Measurements from ENCODE around the gene EIF1B. TPM values are rescaled to one million over a fixed set of nuclear protein-coding genes. Genes with fewer than 3 reads are reported as not detected.

Gene EIF1B
- total and polyA plus RNA-seq, 2 donors from 2014 or later, result 48.3 to 97.8 TPM

DNA sequence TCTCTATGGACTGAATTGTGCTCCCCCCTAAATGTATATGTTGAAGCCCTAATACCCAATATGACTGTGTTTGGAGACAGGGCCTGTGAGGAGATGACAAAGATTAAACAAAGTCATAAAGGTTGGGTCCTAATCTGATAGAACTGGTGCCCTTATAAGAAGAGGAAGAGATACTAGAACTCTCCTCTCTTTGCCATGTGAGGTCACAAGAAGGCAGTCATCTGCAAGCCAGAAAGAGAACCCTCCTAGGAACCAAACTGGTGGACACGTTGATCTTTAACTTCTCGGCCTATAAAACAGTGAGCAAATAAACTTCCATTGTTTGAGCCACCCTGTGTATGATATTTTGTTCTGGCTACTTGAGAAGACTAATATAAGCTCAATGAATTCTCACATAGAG, 45.9 kb downstream of the EIF1B start:
- Histone ChIP-seq H3K27me3 (ENCODE audit: control insufficient read depth, insufficient read depth, low read length) (no peaks in the 10 kb centered on the region), H3K36me3 (ENCODE audit: control insufficient read depth in 2 of 3, insufficient read depth in 3 of 3, low read length in 3 of 3) (no peaks in the 10 kb centered on the region), H3K4me1 (ENCODE audit: control insufficient read depth in 2 of 3, insufficient read depth in 2 of 3, low read depth in 1 of 3, low read length in 3 of 3) (no peaks in the 10 kb centered on the region), H3K27ac (ENCODE audit: low read depth in 2 of 2, low read length in 2 of 2) (no peak overlapping the region), H3K9ac (ENCODE audit: low read length in 3 of 3) (no peak overlapping the region), H3K4me3 (ENCODE audit: low read length in 3 of 3) (no peak overlapping the region), H3K9me3 (ENCODE audit: control insufficient read depth in 2 of 3, insufficient read depth in 1 of 3, low read length in 3 of 3) (peaks cover 0 to 4% (median 0%) of the 10 kb centered on the region in 3 donors)
- intact Hi-C loops (cut with DNase I), result no loop called here
- FAIRE-seq (no peak), DNase-seq (no peak)
- TF ChIP-seq, protein P1, sequence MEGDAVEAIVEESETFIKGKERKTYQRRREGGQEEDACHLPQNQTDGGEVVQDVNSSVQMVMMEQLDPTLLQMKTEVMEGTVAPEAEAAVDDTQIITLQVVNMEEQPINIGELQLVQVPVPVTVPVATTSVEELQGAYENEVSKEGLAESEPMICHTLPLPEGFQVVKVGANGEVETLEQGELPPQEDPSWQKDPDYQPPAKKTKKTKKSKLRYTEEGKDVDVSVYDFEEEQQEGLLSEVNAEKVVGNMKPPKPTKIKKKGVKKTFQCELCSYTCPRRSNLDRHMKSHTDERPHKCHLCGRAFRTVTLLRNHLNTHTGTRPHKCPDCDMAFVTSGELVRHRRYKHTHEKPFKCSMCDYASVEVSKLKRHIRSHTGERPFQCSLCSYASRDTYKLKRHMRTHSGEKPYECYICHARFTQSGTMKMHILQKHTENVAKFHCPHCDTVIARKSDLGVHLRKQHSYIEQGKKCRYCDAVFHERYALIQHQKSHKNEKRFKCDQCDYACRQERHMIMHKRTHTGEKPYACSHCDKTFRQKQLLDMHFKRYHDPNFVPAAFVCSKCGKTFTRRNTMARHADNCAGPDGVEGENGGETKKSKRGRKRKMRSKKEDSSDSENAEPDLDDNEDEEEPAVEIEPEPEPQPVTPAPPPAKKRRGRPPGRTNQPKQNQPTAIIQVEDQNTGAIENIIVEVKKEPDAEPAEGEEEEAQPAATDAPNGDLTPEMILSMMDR (IDR thresholded peaks at IDR 0.05; ENCODE audit: borderline replicate concordance, extremely low read depth, insufficient read depth), result no peak

DNA sequence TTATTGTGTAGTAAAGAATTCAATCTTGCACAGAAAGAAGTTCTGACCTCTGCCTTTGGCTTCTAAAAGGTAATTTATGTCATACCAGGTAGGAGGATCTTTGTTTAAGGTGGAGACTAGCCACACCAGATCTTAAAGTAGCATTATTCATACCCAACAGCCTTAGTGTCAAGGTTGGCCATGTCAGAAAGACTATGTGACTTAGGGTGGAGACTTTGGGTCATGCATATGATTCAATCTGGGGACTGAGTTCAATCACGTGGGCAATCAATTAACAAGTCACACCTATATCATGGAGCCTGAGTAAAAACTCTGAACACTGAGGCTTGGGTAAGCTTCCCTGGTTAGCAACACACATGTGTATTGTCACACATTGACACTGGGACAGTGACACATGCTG, 48.9 kb downstream of the EIF1B start:
- DNase-seq (no peak), FAIRE-seq (no peak)
- TF ChIP-seq, protein P1 (IDR thresholded peaks at IDR 0.05; ENCODE audit: borderline replicate concordance, extremely low read depth, insufficient read depth), result no peak
- no peak overlapping the region for H3K9ac ChIP-seq (ENCODE audit: low read length in 3 of 3)
- H3K27ac ChIP-seq (ENCODE audit: low read depth in 2 of 2, low read length in 2 of 2), result no peak overlapping the region
- H3K27me3 ChIP-seq (ENCODE audit: control insufficient read depth, insufficient read depth, low read length), result no peaks in the 10 kb centered on the region
- no peaks in the 10 kb centered on the region for H3K36me3 ChIP-seq (ENCODE audit: control insufficient read depth in 2 of 3, insufficient read depth in 3 of 3, low read length in 3 of 3)
- no peaks in the 10 kb centered on the region for H3K4me1 ChIP-seq (ENCODE audit: control insufficient read depth in 2 of 3, insufficient read depth in 2 of 3, low read depth in 1 of 3, low read length in 3 of 3)
- no peak overlapping the region for H3K4me3 ChIP-seq (ENCODE audit: low read length in 3 of 3)
- H3K9me3 ChIP-seq (ENCODE audit: control insufficient read depth in 2 of 3, insufficient read depth in 1 of 3, low read length in 3 of 3), result no peaks in the 10 kb centered on the region
- intact Hi-C loops (cut with DNase I), result no loop called here

Other genes starting within 250 kb of the EIF1B start
- gene ENTPD3, start 77.5 kb downstream of the EIF1B start, total RNA-seq, result 1.1 TPM
- 1.1 TPM for gene ENTPD3, start 77.5 kb downstream of the EIF1B start, polyA plus RNA-seq (ENCODE audit: insufficient read depth, low read depth, low replicate concordance)
- gene RPL14, start 147.6 kb downstream of the EIF1B start, total RNA-seq, result 1,497 TPM
- gene RPL14, start 147.6 kb downstream of the EIF1B start, polyA plus RNA-seq (ENCODE audit: insufficient read depth, low read depth, low replicate concordance), result 778 TPM
- gene ZNF619, start 167.4 kb downstream of the EIF1B start, total RNA-seq, result 9.0 TPM
- 1.4 TPM for gene ZNF619, start 167.4 kb downstream of the EIF1B start, polyA plus RNA-seq (ENCODE audit: insufficient read depth, low read depth, low replicate concordance)
- 6.9 TPM for gene ZNF620, start 196.3 kb downstream of the EIF1B start, total RNA-seq
- 2.8 TPM for gene ZNF620, start 196.3 kb downstream of the EIF1B start, polyA plus RNA-seq (ENCODE audit: insufficient read depth, low read depth, low replicate concordance)
- gene ZNF621, start 215.3 kb downstream of the EIF1B start, total RNA-seq, result 25.4 TPM
- 6.9 TPM for gene ZNF621, start 215.3 kb downstream of the EIF1B start, polyA plus RNA-seq (ENCODE audit: insufficient read depth, low read depth, low replicate concordance)